ENCODE results near the gene INPP5J.
"Not testable (repeated sequence)": the region's sequence is repeated elsewhere in the genome, so short reads cannot be mapped to it uniquely, and the experiment has no call there.

DNA sequence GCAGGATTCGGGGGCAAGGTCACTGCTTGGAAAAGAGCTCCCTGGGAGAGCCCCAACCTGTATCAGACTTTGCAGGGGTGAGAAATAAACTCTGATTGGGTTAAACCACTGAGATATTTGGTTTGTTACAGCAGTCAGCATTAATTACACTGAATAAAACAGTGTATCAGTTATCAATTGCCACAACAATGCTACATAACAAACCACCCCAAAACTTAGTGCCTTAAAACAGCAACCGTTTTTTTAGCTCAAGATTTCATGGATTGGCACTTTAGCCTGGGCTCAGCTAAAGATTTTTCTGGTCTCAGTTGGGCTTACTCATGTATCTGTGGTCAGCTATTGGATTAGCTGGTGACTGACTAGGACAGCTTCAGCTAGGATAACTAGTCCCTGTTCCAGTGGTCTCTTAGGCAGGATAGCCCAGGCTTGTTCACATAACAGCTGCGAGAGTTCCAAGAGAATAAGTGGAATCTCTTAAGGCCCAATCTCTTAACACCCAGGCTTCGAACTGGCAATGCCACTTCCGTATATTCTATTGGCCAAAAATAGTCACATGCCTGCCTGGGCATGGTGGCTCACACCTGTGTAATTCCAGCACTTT, 49.1 kb upstream of the INPP5J start:
- not testable (repeated sequence) for TF ChIP-seq SP1 (IDR thresholded peaks at IDR 0.05); ARNT (IDR thresholded peaks at IDR 0.05); ELF4 (IDR thresholded peaks at IDR 0.05); BHLHE40 (IDR thresholded peaks at IDR 0.05; ENCODE audit: borderline replicate concordance); TARDBP (IDR thresholded peaks at IDR 0.05); NFRKB (IDR thresholded peaks at IDR 0.05); ZNF384 (IDR thresholded peaks at IDR 0.05); FOXK2 (IDR thresholded peaks at IDR 0.05); FOXM1 (IDR thresholded peaks at IDR 0.05; ENCODE audit: borderline replicate concordance); LEF1 (IDR thresholded peaks at IDR 0.05; ENCODE audit: borderline replicate concordance); SUZ12 (IDR thresholded peaks at IDR 0.05); L3MBTL2 (conservative IDR thresholded peaks at IDR 0.05); HDGF (IDR thresholded peaks at IDR 0.05; ENCODE audit: borderline replicate concordance)
- TF ChIP-seq, protein P1, sequence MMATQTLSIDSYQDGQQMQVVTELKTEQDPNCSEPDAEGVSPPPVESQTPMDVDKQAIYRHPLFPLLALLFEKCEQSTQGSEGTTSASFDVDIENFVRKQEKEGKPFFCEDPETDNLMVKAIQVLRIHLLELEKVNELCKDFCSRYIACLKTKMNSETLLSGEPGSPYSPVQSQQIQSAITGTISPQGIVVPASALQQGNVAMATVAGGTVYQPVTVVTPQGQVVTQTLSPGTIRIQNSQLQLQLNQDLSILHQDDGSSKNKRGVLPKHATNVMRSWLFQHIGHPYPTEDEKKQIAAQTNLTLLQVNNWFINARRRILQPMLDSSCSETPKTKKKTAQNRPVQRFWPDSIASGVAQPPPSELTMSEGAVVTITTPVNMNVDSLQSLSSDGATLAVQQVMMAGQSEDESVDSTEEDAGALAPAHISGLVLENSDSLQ (IDR thresholded peaks at IDR 0.05): not testable (repeated sequence)

Data from HEK293T (cell line).